Common myeloid progenitor, CD34-positive (primary cell): ENCODE data around the gene TNPO3.

Experiments used
- CTCF ChIA-PET: fragments of 350-600 bp; sonication (Branson Sonifier 250); formaldehyde crosslinking; loops from one replicate; lab custom pipeline; 2021; ENCODE audit warnings: antibody characterized with exemption; lab: Charles Lee
- POLR2A ChIA-PET: fragments of 350-600 bp; sonication (Branson Sonifier 250); formaldehyde crosslinking; loops from one replicate; lab custom pipeline; 2021; ENCODE audit warnings: antibody characterized with exemption; lab: Charles Lee
- DNase-seq, 3 donors: peaks; one replicate each; pipeline versions ENCODE4 v3.0.0 to v3.0.0-alpha.2; 2013
- H3K27ac ChIP-seq, 2 experiments: 1 replicate in 1 of 2; 2 replicates in 1 of 2; pipeline ENCODE4 v1.7.0; 2013; ENCODE audit warnings: inconsistent platforms in 2 of 2, low read length in 2 of 2, mild to moderate bottlenecking in 2 of 2, low read depth in 1 of 2, moderate library complexity in 1 of 2; ENCODE audit not compliant: severe bottlenecking in 2 of 2, insufficient read depth in 1 of 2, poor library complexity in 1 of 2
- H3K27me3 ChIP-seq, 5 experiments: replicated peaks in 2 of 5; 1 replicate in 3 of 5; 2 replicates in 2 of 5; pipeline versions ENCODE4 v1.6.1 to v1.7.0; 2013; ENCODE audit warnings: low read length in 4 of 5, mild to moderate bottlenecking in 2 of 5, moderate library complexity in 2 of 5, inconsistent platforms in 1 of 5; ENCODE audit not compliant: insufficient read depth in 5 of 5, control insufficient read depth in 4 of 5
- H3K36me3 ChIP-seq, 4 experiments: 1 replicate in 2 of 4; 2 replicates in 2 of 4; pipeline versions ENCODE4 v1.6.1 to v1.7.0; 2013; ENCODE audit warnings: low read length in 3 of 4, control low read depth in 1 of 4, mild to moderate bottlenecking in 1 of 4; ENCODE audit not compliant: control insufficient read depth in 4 of 4, insufficient read depth in 4 of 4
- H3K4me1 ChIP-seq, 4 experiments: 1 replicate in 3 of 4; 2 replicates in 1 of 4; pipeline versions ENCODE4 v1.6.1 to v1.7.1; 2013; ENCODE audit warnings: low read length in 3 of 4, mild to moderate bottlenecking in 3 of 4, control low read depth in 1 of 4, inconsistent platforms in 1 of 4, moderate library complexity in 1 of 4; ENCODE audit not compliant: control insufficient read depth in 4 of 4, insufficient read depth in 4 of 4; ENCODE audit errors: control extremely low read depth in 1 of 4
- H3K4me3 ChIP-seq, 7 experiments: 1 replicate in 4 of 7; 2 replicates in 3 of 7; pipeline versions ENCODE4 v1.5.1 to v1.7.0; 2013; ENCODE audit warnings: mild to moderate bottlenecking in 7 of 7, low read length in 6 of 7, moderate library complexity in 6 of 7, inconsistent platforms in 2 of 7, low read depth in 2 of 7, control low read depth in 1 of 7; ENCODE audit not compliant: insufficient read depth in 4 of 7, control insufficient read depth in 1 of 7; ENCODE audit errors: extremely low read depth in 1 of 7
- H3K9me3 ChIP-seq, 5 experiments: 1 replicate in 4 of 5; 2 replicates in 1 of 5; pipeline versions ENCODE4 v1.6.1 to v1.7.1; 2013; ENCODE audit warnings: low read length in 4 of 5, mild to moderate bottlenecking in 2 of 5, inconsistent platforms in 1 of 5, low read depth in 1 of 5, moderate library complexity in 1 of 5; ENCODE audit not compliant: control insufficient read depth in 4 of 5, insufficient read depth in 2 of 5; ENCODE audit errors: control extremely low read depth in 1 of 5
- WGBS: methylation state at CpG from one replicate; pipeline ENCODE4 v1.1.5; 2013; ENCODE audit not compliant: insufficient coverage; 5-methylcytosine and 5-hydroxymethylcytosine counted together

The TNPO3 gene

DNA sequence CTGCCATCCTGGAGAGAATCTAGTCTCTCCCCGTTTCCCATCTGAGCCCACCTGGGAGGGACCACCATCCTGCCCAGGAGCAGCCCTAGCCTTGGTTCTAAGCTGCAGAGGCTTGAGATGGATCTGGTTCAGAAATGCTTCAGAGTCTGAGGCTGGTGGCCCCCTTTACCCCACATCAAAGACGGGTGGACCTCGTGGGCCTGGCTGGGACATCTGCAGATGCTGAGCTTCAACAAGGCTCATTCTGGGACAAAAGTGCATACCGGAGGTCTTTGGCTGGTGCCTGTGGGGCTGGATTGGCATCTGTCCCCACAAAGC, 122.1 kb downstream of the TNPO3 start:
- H3K9me3 ChIP-seq, result no peaks in the 10 kb centered on the region
- H3K4me1 ChIP-seq, result peaks cover 0 to 52% (median 43%) of the 10 kb centered on the region in 4 experiments
- no peaks in the 10 kb centered on the region for H3K27me3 ChIP-seq
- CTCF ChIA-PET, result interaction anchor here (0.7 to 3.3 kb wide), 6 partner anchors 8 to 24 kb away, joined by 3 to 23 read pairs (median 3); no protein-coding TSS in a partner anchor
- H3K4me3 ChIP-seq, result peak overlapping the region in 1 of 7 experiments; percentile 32
- H3K27ac ChIP-seq, result no peak overlapping the region
- DNase-seq, result no peak
- WGBS, result 34% methylated on average over 3 of the region's 4 CpGs
- POLR2A ChIA-PET, result interaction anchor here (0.7 to 1.6 kb wide), 2 partner anchors 19 to 575 kb away, joined by 3 read pairs; no protein-coding TSS in a partner anchor
- no peaks in the 10 kb centered on the region for H3K36me3 ChIP-seq

DNA sequence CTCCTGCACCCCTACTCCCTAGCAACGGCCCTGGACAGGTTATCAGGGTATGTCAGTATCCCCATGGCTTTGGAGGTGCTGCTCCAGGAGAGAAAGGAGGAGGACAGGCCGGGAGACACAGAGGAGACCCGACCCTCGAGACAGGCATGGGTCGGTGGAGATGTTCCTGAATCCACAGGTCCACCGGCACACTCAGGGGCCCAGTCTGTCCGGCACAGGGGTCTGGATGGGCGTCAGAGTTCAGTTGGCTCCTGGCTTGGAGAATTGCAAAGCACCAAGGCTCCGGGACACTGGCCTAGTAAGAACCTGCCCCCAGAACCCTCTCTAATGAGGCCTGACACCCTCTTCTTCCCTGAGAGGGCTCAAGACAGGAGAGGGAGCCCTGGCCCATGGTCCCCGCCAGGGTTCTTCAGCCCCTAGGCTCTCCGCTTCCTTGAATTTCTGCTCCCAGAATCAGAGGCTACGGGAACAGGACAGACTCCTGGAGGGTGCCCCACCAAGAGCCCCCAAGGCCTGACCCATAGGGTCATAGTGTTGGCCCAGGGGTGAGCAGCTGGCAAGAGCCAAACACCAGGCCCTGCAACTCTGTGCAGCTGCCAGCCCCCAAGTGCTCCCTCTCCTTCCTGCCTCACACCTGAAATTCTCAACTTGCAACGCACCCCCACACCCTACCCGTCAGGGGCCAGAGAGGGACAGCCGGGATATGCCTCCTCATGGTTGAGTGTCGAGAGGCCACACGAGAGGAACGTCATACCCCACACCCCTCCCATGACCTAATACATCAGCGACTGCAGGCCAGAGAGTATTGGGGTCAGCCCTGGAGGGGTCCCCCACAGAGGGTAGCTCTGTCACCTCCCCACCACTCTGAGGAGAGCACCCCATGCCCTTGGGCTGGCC, 122.7 kb downstream of the TNPO3 start:
- POLR2A ChIA-PET, result interaction anchor here (0.7 to 1.6 kb wide), 2 partner anchors 18 to 575 kb away, joined by 3 read pairs; no protein-coding TSS in a partner anchor
- peaks cover 0 to 48% (median 38%) of the 10 kb centered on the region in 4 experiments for H3K4me1 ChIP-seq
- CTCF ChIA-PET, result interaction anchor here (1.4 to 3.3 kb wide), 7 partner anchors 8 to 29 kb away, joined by 3 to 23 read pairs (median 5); no protein-coding TSS in a partner anchor
- no peaks in the 10 kb centered on the region for H3K9me3 ChIP-seq
- H3K36me3 ChIP-seq, result no peaks in the 10 kb centered on the region
- H3K27ac ChIP-seq, result no peak overlapping the region
- H3K27me3 ChIP-seq, result no peaks in the 10 kb centered on the region
- WGBS, result 91% methylated on average over 15 of the region's 19 CpGs
- H3K4me3 ChIP-seq, result peak overlapping the region in 1 of 7 experiments; percentile 32
- no peak for DNase-seq

DNA sequence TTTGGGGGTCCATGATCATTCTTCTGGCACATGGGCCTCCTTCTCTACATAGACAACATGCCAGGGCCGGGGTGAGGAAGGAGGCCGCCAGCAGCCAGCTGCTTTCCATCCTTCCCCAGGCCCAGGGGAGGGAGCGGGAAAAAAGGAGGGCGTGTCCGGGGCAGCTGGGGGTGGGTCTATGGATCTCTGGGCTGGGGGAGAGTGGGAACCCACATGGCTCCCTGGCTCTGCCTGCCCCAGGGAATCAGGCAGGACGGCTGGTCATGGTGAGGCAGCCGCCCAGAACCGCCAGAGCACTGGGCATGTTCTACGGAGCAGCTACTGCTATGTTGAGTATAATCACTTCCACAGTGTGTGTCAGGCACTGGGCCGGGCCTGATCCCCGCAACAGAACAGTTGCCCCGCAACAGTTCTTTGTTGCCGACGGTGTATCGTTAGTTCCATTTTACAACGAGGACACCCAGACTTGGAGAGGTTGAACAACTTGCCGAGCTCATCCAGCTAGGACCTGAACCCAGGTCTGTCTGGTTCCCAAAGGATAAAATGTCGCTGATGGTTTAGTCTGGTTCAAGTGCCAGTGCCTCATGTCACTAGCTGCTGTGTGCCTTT, 123.6 kb downstream of the TNPO3 start:
- CTCF ChIA-PET, result interaction anchor here (1.5 to 2.5 kb wide), 2 partner anchors 10 to 28 kb away, joined by 5 to 9 read pairs; no protein-coding TSS in a partner anchor

DNA sequence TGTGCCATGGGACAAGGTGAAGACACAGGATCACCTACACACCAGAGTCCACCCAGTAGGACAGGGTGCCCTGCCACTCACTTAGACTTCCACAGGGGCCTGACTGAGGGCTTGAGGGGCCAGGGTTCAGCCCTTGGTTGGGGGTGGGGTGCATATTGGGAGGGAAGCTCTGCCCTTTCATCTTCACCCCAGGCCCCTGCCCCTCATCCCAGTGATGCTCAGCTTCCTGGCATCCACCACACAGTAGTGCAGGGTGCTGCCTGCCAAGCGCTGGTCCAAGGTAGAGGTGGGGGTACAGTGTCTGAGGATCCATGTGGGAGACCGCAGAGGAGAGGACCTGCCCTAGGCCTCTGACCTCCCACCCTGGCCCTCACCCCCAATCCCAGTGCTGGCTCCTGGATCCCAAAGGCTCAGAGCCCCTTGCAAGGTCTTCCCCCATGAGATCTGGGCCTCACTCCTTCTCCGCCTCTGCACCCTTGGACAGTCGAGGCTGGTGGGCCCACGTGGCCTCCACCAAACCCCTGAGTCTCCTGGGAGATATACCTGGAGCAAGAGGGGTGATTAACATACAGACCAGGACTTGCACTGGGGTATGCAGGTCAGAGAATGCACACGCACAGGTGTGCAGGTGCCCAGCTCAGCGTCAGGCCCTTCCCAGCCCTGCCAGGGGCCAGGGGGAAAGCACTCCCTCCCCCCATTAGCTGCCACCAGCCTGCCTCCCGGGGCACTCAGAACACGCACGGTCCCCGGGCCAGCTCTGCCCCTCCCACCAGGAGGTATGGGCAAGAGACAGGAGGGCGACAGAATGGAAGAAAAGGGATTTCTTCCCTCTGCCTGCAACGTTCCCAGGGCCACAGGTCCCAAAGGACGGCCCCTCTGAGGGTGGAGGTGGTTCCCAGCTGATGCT, 125.8 kb downstream of the TNPO3 start:
- no peak overlapping the region for H3K4me3 ChIP-seq
- H3K9me3 ChIP-seq, result no peaks in the 10 kb centered on the region
- ChIA-PET POLR2A (no interaction called here), CTCF (interaction anchor here (0.8 to 2.5 kb wide), 3 partner anchors 8 to 130 kb away, joined by 3 to 9 read pairs (median 5); partner anchors contain the start of gene IRF5)
- H3K4me1 ChIP-seq, result peaks cover 0 to 22% (median 19%) of the 10 kb centered on the region in 4 experiments
- 94% methylated on average over 4 of the region's 14 CpGs for WGBS
- H3K36me3 ChIP-seq, result no peaks in the 10 kb centered on the region
- DNase-seq, result no peak
- H3K27ac ChIP-seq, result no peak overlapping the region
- H3K27me3 ChIP-seq, result no peaks in the 10 kb centered on the region

More for the DNA sequence above, 123.6 kb downstream of the TNPO3 start:
- DNase-seq, result no peak
- Histone ChIP-seq H3K4me3 (no peak overlapping the region), H3K4me1 (peaks cover 0 to 40% (median 32%) of the 10 kb centered on the region in 4 experiments), H3K27me3 (no peaks in the 10 kb centered on the region), H3K9me3 (no peaks in the 10 kb centered on the region), H3K27ac (no peak overlapping the region), H3K36me3 (no peaks in the 10 kb centered on the region)
- WGBS, result 97% methylated on average over 16 of the region's 18 CpGs
- POLR2A ChIA-PET, result no interaction called here

DNA sequence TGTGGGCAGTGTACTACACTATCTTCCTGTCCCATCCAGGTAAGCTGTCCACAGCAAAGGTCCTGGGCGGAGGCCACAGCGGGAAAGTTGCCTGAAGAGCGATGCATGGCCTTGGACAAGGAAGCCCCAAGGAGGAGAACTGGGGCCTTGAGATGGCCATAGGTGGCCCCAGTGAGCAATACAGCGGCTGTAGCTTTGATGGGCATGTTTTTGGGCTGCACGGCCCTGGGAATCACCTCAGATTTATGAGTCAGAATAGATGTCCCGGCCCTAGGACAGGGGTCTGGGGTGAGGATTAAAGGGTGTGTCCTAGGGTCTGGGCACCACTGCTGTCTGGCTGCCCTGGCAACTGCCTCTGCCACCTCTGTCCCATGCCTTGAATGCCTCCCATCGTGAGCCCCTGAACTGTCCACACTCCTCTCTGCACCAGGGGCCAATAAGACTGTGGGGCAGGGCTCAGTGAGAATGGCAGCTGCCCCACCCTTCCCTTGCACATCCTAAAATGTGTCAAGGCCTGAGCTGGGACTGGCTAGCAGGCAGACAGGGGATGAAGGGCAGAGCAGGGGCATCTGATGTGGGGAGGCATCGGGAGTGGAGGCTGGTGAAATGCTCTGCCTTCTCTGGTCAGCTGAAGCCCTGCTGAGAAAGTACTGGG, 126.6 kb downstream of the TNPO3 start:
- 100% methylated on average over 3 of the region's 8 CpGs for WGBS
- Histone ChIP-seq H3K4me3 (no peak overlapping the region), H3K27me3 (no peaks in the 10 kb centered on the region), H3K36me3 (no peaks in the 10 kb centered on the region), H3K9me3 (no peaks in the 10 kb centered on the region), H3K27ac (no peak overlapping the region), H3K4me1 (peaks cover 0 to 14% (median 12%) of the 10 kb centered on the region in 4 experiments)
- POLR2A ChIA-PET, result no interaction called here
- no peak for DNase-seq
- CTCF ChIA-PET, result interaction anchor here (1.5 kb wide), 1 partner anchor 9 kb away, joined by 5 read pairs; the partner anchor contains the start of gene IRF5
